Ectodermal cell (in vitro differentiated cells): ENCODE data around the gene CBLL2.

Experiments used
- H3K27ac ChIP-seq: 2 replicates; pipeline ENCODE4 v1.7.0; 2013; ENCODE audit warnings: mild to moderate bottlenecking, low read depth, low read length; ENCODE audit not compliant: insufficient read depth, poor library complexity, severe bottlenecking
- H3K27me3 ChIP-seq: 2 replicates; pipeline ENCODE4 v1.7.0; 2013; ENCODE audit warnings: mild to moderate bottlenecking, low read length; ENCODE audit not compliant: insufficient read depth, control insufficient read depth, poor library complexity, severe bottlenecking
- H3K36me3 ChIP-seq: one replicate; pipeline ENCODE4 v1.7.0; 2013; ENCODE audit warnings: low read length; ENCODE audit not compliant: control insufficient read depth, insufficient read depth
- H3K4me1 ChIP-seq: one replicate; pipeline ENCODE4 v1.7.0; 2013; ENCODE audit warnings: low read length; ENCODE audit not compliant: control insufficient read depth, insufficient read depth
- H3K4me3 ChIP-seq: 2 replicates; pipeline ENCODE4 v1.7.0; 2013; ENCODE audit warnings: low read depth, low read length, control low read depth; ENCODE audit not compliant: insufficient read depth
- H3K9me3 ChIP-seq: 2 replicates; pipeline ENCODE4 v1.7.0; 2013; ENCODE audit warnings: mild to moderate bottlenecking, low read length, moderate library complexity; ENCODE audit not compliant: control insufficient read depth
- WGBS, 2 experiments: methylation state at CpG; one replicate each; pipeline ENCODE4 v1.1.7; 2013; ENCODE audit warnings: missing lambda C conversion rate in 2 of 2; 5-methylcytosine and 5-hydroxymethylcytosine counted together

Gene CBLL2

GRCh38 chrX:22323541-22323940 lies 50.8 kb downstream of the CBLL2 start:
- no peak overlapping the region for H3K4me3 ChIP-seq
- H3K4me1 ChIP-seq: no peaks in the 10 kb centered on the region
- H3K27me3 ChIP-seq: no peaks in the 10 kb centered on the region
- WGBS, 2 experiments: 93 to 96% methylated on average over 5 of the region's 5 CpGs
- no peaks in the 10 kb centered on the region for H3K9me3 ChIP-seq
- no peaks in the 10 kb centered on the region for H3K36me3 ChIP-seq
- H3K27ac ChIP-seq: no peak overlapping the region
